Activated CD4-positive, alpha-beta memory T cell treated with anti-CD3 and anti-CD28 coated beads, Interleukin-2, amount 10 ng/mL, durations not matched to agents 7 days and 5 days (primary cell): ENCODE results near the gene PHF21A. TPM values are rescaled to one million over a fixed set of nuclear protein-coding genes. Genes with fewer than 3 reads are reported as not detected.
A peak's percentile ranks its signal among the peaks of the same experiment; 100 is the strongest.

Experiments
- CTCF ChIA-PET: fragments of 350-600 bp; sonication (Branson Sonifier 250); formaldehyde crosslinking; loops from one replicate; lab custom pipeline; 2021; ENCODE audit warnings: antibody characterized with exemption, inconsistent platforms; lab: Charles Lee
- POLR2A ChIA-PET: fragments of 350-600 bp; sonication (Branson Sonifier 250); formaldehyde crosslinking; loops from one replicate; lab custom pipeline; 2021; ENCODE audit warnings: antibody characterized with exemption; lab: Charles Lee
- DNase-seq: peaks from one replicate; pipeline ENCODE4 v3.0.0-alpha.2; 2020
- H3K27ac Mint-ChIP-seq: one replicate; pipeline ENCODE4 v1.8.0; 2021; ENCODE audit warnings: mild to moderate bottlenecking, mixed read lengths
- H3K27me3 Mint-ChIP-seq: one replicate; pipeline ENCODE4 v1.8.0; 2021; ENCODE audit warnings: mixed read lengths
- H3K36me3 Mint-ChIP-seq: one replicate; pipeline ENCODE4 v1.8.0; 2021; ENCODE audit warnings: low read depth, mixed read lengths
- H3K4me1 Mint-ChIP-seq: one replicate; pipeline ENCODE4 v1.8.0; 2021; ENCODE audit warnings: mixed read lengths
- H3K4me3 Mint-ChIP-seq: one replicate; pipeline ENCODE4 v1.8.0; 2021; ENCODE audit warnings: mild to moderate bottlenecking, mixed read lengths
- H3K9me3 Mint-ChIP-seq: one replicate; pipeline ENCODE4 v1.8.0; 2021; ENCODE audit warnings: mixed read lengths
- total RNA-seq, 2 experiments: library from RNA; stranded (reverse); gene quantifications; one replicate each; pipeline ENCODE4 v1.2.3, GENCODE V29; 2021

Gene PHF21A
- total RNA-seq, 2 experiments from 2014 or later: 52.6 to 56.9 TPM

GRCh38 chr11:45933131-45933831 is 188.0 kb downstream of the PHF21A start:
- H3K9me3 Mint-ChIP-seq: no peaks in the 10 kb centered on the region
- no peak overlapping the region for H3K27ac Mint-ChIP-seq
- H3K4me1 Mint-ChIP-seq: peaks cover 27% of the 10 kb centered on the region
- no peak overlapping the region for H3K4me3 Mint-ChIP-seq
- H3K27me3 Mint-ChIP-seq: no peaks in the 10 kb centered on the region
- H3K36me3 Mint-ChIP-seq: peaks cover 20% of the 10 kb centered on the region
- ChIA-PET POLR2A (no interaction called here), CTCF (no interaction called here)
- no peak for DNase-seq

GRCh38 chr11:45932217-45932616 is 189.0 kb downstream of the PHF21A start:
- Mint-ChIP-seq H3K27me3 (no peaks in the 10 kb centered on the region), H3K4me3 (no peak overlapping the region), H3K36me3 (peaks cover 20% of the 10 kb centered on the region), H3K4me1 (peaks cover 32% of the 10 kb centered on the region), H3K9me3 (no peaks in the 10 kb centered on the region), H3K27ac (peak overlapping the region; percentile 10)
- ChIA-PET CTCF (no interaction called here), POLR2A (no interaction called here)
- DNase-seq: no peak

- Mint-ChIP-seq H3K4me1 (peaks cover 35% of the 10 kb centered on the region), H3K36me3 (peaks cover 19% of the 10 kb centered on the region), H3K9me3 (no peaks in the 10 kb centered on the region), H3K27me3 (no peaks in the 10 kb centered on the region), H3K4me3 (no peak overlapping the region), H3K27ac (peak overlapping the region; percentile 95)
- no peak for DNase-seq
- POLR2A ChIA-PET: interaction anchor here (5.1 kb wide), 1 partner anchor 14 kb away, joined by 78 read pairs; the partner anchor contains the start of gene PEX16
- CTCF ChIA-PET: interaction anchor here (1.5 kb wide), 1 partner anchor 89 kb away, joined by 6 read pairs; no protein-coding TSS in a partner anchor
These were observed 189.5 kb downstream of the PHF21A start for GRCh38 chr11:45931739-45932138.

DNA sequence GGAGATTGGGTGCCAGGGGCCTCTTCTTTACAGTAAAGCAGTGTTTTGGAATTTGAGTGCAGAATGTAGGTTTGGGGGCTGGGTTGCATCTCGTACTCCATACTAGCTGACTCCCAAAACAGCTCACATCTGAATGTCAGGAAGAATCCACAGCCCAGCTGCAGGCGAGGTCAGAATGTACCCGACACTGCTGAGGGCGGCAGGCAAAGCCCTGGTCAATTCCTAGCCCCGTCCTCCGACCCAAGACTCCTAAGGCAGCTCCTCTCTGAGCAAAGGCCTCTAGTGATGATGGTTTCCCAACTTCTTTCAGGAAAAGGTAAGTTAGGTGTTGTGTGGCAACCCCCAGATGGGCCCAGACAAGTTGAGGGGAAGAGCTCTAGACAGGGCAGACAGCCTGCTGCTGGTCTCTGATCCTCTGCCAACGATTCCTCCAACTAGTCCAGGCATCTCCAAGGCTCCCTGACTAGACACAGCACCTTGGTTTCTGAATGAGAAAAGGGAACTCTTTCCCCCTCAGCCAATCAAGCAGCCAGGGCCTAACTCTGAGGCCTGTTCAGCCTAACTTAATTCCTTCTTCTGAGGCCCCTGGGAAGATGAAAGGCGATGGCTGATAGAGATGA is 190.2 kb downstream of the PHF21A start:
- H3K9me3 Mint-ChIP-seq: no peaks in the 10 kb centered on the region

DNA sequence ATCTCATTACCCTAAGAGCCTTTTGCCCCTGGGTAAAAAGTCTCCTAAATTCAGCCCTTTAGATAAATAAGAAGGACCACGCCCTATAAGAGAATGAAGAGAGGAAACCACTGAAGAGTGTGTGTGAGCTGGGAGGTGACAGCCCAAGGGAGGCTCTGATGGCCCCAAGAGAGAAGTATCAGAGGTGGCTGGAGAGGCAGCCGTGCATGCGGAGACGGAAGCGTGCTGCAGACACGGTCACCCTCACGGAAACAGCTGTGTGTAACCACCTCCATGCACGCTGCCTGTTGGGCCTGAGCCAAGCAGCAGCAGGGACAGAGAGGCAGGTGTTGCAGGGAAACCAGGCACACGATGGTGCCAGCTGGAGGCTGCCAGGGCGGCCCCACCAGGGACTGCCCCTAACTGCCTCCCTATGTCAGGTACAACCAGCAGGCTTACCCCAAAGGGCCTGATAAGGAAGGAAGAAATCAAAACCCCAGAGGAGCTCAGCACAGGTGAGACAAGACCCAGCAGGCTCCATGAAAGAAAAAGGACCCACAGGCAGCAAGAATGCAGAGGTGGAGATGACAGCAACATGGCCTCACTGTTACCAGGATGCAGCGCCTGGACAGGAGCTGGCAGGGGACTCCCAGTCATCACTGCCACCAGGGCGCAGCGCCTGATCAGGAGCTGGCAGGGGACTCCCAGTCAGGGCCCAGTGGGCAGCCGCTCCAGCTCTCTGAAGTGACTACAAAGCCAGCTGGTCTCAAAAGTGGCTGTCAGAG is 191.0 kb downstream of the PHF21A start:
- ChIA-PET POLR2A (interaction anchor here (0.8 to 5.1 kb wide), 7 partner anchors 9 to 83 kb away, joined by 3 to 78 read pairs (median 3); partner anchors contain the start of genes CRY2 and PEX16), CTCF (interaction anchor here (1.0 to 2.3 kb wide), 4 partner anchors 12 to 87 kb away, joined by 6 to 15 read pairs (median 10); partner anchors contain the start of gene PEX16)
- H3K4me3 Mint-ChIP-seq: peak overlapping the region; percentile 50
- peaks cover 35% of the 10 kb centered on the region for H3K4me1 Mint-ChIP-seq
- H3K27me3 Mint-ChIP-seq: no peaks in the 10 kb centered on the region
- DNase-seq: peak; percentile 73
- H3K27ac Mint-ChIP-seq: peak overlapping the region; percentile 95
- peaks cover 17% of the 10 kb centered on the region for H3K36me3 Mint-ChIP-seq
- no peaks in the 10 kb centered on the region for H3K9me3 Mint-ChIP-seq

More for the DNA sequence above, 190.2 kb downstream of the PHF21A start:
- DNase-seq: no peak
- Mint-ChIP-seq H3K27ac (peak overlapping the region; percentile 95), H3K4me3 (no peak overlapping the region), H3K4me1 (peaks cover 35% of the 10 kb centered on the region), H3K27me3 (no peaks in the 10 kb centered on the region), H3K36me3 (peaks cover 17% of the 10 kb centered on the region)
- ChIA-PET POLR2A (interaction anchor here (0.8 to 5.1 kb wide), 6 partner anchors 10 to 84 kb away, joined by 3 to 78 read pairs (median 4); partner anchors contain the start of genes CRY2 and PEX16), CTCF (interaction anchor here (1.5 to 2.3 kb wide), 3 partner anchors 13 to 88 kb away, joined by 6 to 15 read pairs (median 11); partner anchors contain the start of gene PEX16)

GRCh38 chr11:45929486-45930030 is 191.7 kb downstream of the PHF21A start:
- ChIA-PET POLR2A (interaction anchor here (1.3 to 5.1 kb wide), 4 partner anchors 9 to 83 kb away, joined by 3 to 78 read pairs (median 4); partner anchors contain the start of genes CRY2 and PEX16), CTCF (interaction anchor here (0.7 to 2.3 kb wide), 4 partner anchors 11 to 422 kb away, joined by 4 to 15 read pairs (median 10); partner anchors contain the start of gene PEX16)
- DNase-seq: no peak
- H3K36me3 Mint-ChIP-seq: peaks cover 12% of the 10 kb centered on the region
- H3K9me3 Mint-ChIP-seq: no peaks in the 10 kb centered on the region
- peaks cover 6% of the 10 kb centered on the region for H3K27me3 Mint-ChIP-seq
- H3K27ac Mint-ChIP-seq: peak overlapping the region; percentile 95
- no peak overlapping the region for H3K4me3 Mint-ChIP-seq
- peaks cover 35% of the 10 kb centered on the region for H3K4me1 Mint-ChIP-seq

GRCh38 chr11:45928535-45929215 is 192.6 kb downstream of the PHF21A start:
- POLR2A ChIA-PET: interaction anchor here (1.3 to 5.1 kb wide), 2 partner anchors 11 to 14 kb away, joined by 3 to 78 read pairs; partner anchors contain the start of gene PEX16
- H3K4me1 Mint-ChIP-seq: peaks cover 38% of the 10 kb centered on the region
- no peak for DNase-seq

DNA sequence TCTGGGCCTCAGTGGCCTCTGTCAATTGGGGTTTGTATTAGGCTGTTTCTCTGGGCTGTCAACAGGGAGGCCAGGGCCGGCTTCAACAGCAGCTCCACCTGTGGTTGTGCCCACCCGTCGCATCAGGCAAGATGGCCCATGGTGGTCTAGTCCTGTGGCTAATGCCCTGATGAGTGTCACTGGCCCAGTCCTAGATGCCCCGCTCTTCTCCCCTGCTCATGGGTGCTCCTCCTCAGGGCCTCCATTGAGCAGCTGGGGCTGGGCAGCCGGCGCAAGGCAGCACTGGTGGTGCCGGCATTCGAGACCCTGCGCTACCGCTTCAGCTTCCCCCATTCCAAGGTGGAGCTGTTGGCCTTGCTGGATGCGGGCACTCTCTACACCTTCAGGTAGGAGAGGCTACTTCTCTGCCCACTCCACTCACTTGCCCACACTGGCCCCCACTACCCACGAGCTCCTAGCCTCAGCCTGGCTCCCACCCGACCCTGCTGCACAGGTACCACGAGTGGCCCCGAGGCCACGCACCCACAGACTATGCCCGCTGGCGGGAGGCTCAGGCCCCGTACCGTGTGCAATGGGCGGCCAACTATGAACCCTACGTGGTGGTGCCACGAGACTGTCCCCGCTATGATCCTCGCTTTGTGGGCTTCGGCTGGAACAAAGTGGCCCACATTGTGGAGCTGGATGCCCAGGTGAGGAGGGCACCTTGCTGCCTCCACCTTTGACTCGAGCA is 193.4 kb downstream of the PHF21A start:
- Mint-ChIP-seq H3K9me3 (no peaks in the 10 kb centered on the region), H3K36me3 (peaks cover 7% of the 10 kb centered on the region), H3K4me1 (peaks cover 42% of the 10 kb centered on the region), H3K4me3 (no peak overlapping the region), H3K27ac (no peak overlapping the region), H3K27me3 (peaks cover 18% of the 10 kb centered on the region)
- POLR2A ChIA-PET: interaction anchor here (5.1 kb wide), 1 partner anchor 10 kb away, joined by 78 read pairs; the partner anchor contains the start of gene PEX16
- DNase-seq: no peak
- CTCF ChIA-PET: no interaction called here

More at GRCh38 chr11:45928535-45929215, 192.6 kb downstream of the PHF21A start:
- Mint-ChIP-seq H3K36me3 (peaks cover 9% of the 10 kb centered on the region), H3K27ac (peak overlapping the region; percentile 7), H3K9me3 (no peaks in the 10 kb centered on the region), H3K27me3 (peaks cover 13% of the 10 kb centered on the region), H3K4me3 (no peak overlapping the region)
- CTCF ChIA-PET: interaction anchor here (2.3 kb wide), 1 partner anchor 78 kb away, joined by 15 read pairs; no protein-coding TSS in a partner anchor

- ChIA-PET POLR2A (interaction anchor here (5.1 kb wide), 1 partner anchor 10 kb away, joined by 78 read pairs; the partner anchor contains the start of gene PEX16), CTCF (interaction anchor here (1.9 kb wide), 1 partner anchor 79 kb away, joined by 6 read pairs; no protein-coding TSS in a partner anchor)
- Mint-ChIP-seq H3K36me3 (peaks cover 7% of the 10 kb centered on the region), H3K27me3 (peaks cover 18% of the 10 kb centered on the region), H3K27ac (no peak overlapping the region), H3K4me1 (peaks cover 42% of the 10 kb centered on the region), H3K9me3 (no peaks in the 10 kb centered on the region), H3K4me3 (no peak overlapping the region)
- DNase-seq: no peak
These were observed 193.9 kb downstream of the PHF21A start for GRCh38 chr11:45927332-45927683.

- Mint-ChIP-seq H3K4me3 (no peak overlapping the region), H3K27ac (no peak overlapping the region), H3K9me3 (no peaks in the 10 kb centered on the region), H3K27me3 (peaks cover 19% of the 10 kb centered on the region), H3K36me3 (peaks cover 7% of the 10 kb centered on the region), H3K4me1 (peaks cover 42% of the 10 kb centered on the region)
- ChIA-PET CTCF (interaction anchor here (1.1 to 1.9 kb wide), 3 partner anchors 39 to 84 kb away, joined by 3 to 6 read pairs (median 4); no protein-coding TSS in a partner anchor), POLR2A (interaction anchor here (1.7 to 5.1 kb wide), 2 partner anchors 9 to 10 kb away, joined by 6 to 78 read pairs; partner anchors contain the start of gene PEX16)
- no peak for DNase-seq
These were observed 194.5 kb downstream of the PHF21A start for GRCh38 chr11:45926536-45927331.
